ENCODE data around the gene GAL3ST2.
"Not testable (repeated sequence)": the region's sequence is repeated elsewhere in the genome, so short reads cannot be mapped to it uniquely, and the experiment has no call there.

GAL3ST2 gene

GRCh38 chr2:241788572-241788971 is 11.9 kb downstream of the GAL3ST2 start:
- no peak for TF ChIP-seq POLR2AphosphoS5 (IDR thresholded peaks at IDR 0.05; ENCODE audit: borderline replicate concordance, low read depth, low read length)
- no peak overlapping the region for H3K27ac ChIP-seq
- no peaks in the 10 kb centered on the region for H3K9me3 ChIP-seq (ENCODE audit: low read depth, low read length)
- no peak overlapping the region for H3K4me3 ChIP-seq
- no peak overlapping the region for H3K9ac ChIP-seq (ENCODE audit: insufficient read length)
- DNase-seq (ENCODE audit: low read depth, low spot score) = no peak
- H3K36me3 ChIP-seq (ENCODE audit: insufficient read depth, low read length) = no peaks in the 10 kb centered on the region

- H3K9me3 ChIP-seq (ENCODE audit: low read depth, low read length); H3K36me3 ChIP-seq (ENCODE audit: insufficient read depth, low read length); H3K27ac ChIP-seq; DNase-seq (ENCODE audit: low read depth, low spot score); H3K9ac ChIP-seq (ENCODE audit: insufficient read length); H3K4me3 ChIP-seq: not testable (repeated sequence)
Measured at GRCh38 chr2:241791385-241791784, 14.8 kb downstream of the GAL3ST2 start.

- no peak overlapping the region for H3K9ac ChIP-seq (ENCODE audit: insufficient read length)
- DNase-seq (ENCODE audit: low read depth, low spot score) = no peak
- H3K9me3 ChIP-seq (ENCODE audit: low read depth, low read length) = no peaks in the 10 kb centered on the region
- TF ChIP-seq POLR2AphosphoS5 (IDR thresholded peaks at IDR 0.05; ENCODE audit: borderline replicate concordance, low read depth, low read length) = no peak
- TF ChIP-seq EZH2 (IDR thresholded peaks at IDR 0.05) = no peak
- no peak for TF ChIP-seq FOXP2 (optimal IDR thresholded peaks at IDR 0.05; ENCODE audit: control extremely low read depth, extremely low read length, insufficient read depth)
- no peak overlapping the region for H3K27ac ChIP-seq
- H3K36me3 ChIP-seq (ENCODE audit: insufficient read depth, low read length) = no peaks in the 10 kb centered on the region
- H3K4me3 ChIP-seq = no peak overlapping the region
Measured at GRCh38 chr2:241793385-241793784, 16.8 kb downstream of the GAL3ST2 start.

GRCh38 chr2:241794250-241794823 is 17.7 kb downstream of the GAL3ST2 start:
- no peak overlapping the region for H3K9ac ChIP-seq (ENCODE audit: insufficient read length)
- no peak overlapping the region for H3K27ac ChIP-seq
- H3K36me3 ChIP-seq (ENCODE audit: insufficient read depth, low read length) = no peaks in the 10 kb centered on the region
- no peak overlapping the region for H3K4me3 ChIP-seq
- TF ChIP-seq POLR2AphosphoS5 (IDR thresholded peaks at IDR 0.05; ENCODE audit: borderline replicate concordance, low read depth, low read length) (no peak), FOXP2 (optimal IDR thresholded peaks at IDR 0.05; ENCODE audit: control extremely low read depth, extremely low read length, insufficient read depth) (no peak), EZH2 (IDR thresholded peaks at IDR 0.05) (no peak)
- no peak for DNase-seq (ENCODE audit: low read depth, low spot score)
- no peaks in the 10 kb centered on the region for H3K9me3 ChIP-seq (ENCODE audit: low read depth, low read length)

- TF ChIP-seq EZH2 (IDR thresholded peaks at IDR 0.05) (no peak), POLR2AphosphoS5 (IDR thresholded peaks at IDR 0.05; ENCODE audit: borderline replicate concordance, low read depth, low read length) (no peak), FOXP2 (optimal IDR thresholded peaks at IDR 0.05; ENCODE audit: control extremely low read depth, extremely low read length, insufficient read depth) (no peak)
- Histone ChIP-seq H3K4me3 (no peak overlapping the region), H3K36me3 (ENCODE audit: insufficient read depth, low read length) (no peaks in the 10 kb centered on the region), H3K9ac (ENCODE audit: insufficient read length) (no peak overlapping the region), H3K9me3 (ENCODE audit: low read depth, low read length) (no peaks in the 10 kb centered on the region), H3K27ac (no peak overlapping the region)
- DNase-seq (ENCODE audit: low read depth, low spot score) = no peak
Measured at GRCh38 chr2:241795021-241795999, 18.7 kb downstream of the GAL3ST2 start.

- Histone ChIP-seq H3K4me3 (no peak overlapping the region), H3K27ac (no peak overlapping the region), H3K9me3 (ENCODE audit: low read depth, low read length) (no peaks in the 10 kb centered on the region), H3K36me3 (ENCODE audit: insufficient read depth, low read length) (no peaks in the 10 kb centered on the region), H3K9ac (ENCODE audit: insufficient read length) (no peak overlapping the region)
- DNase-seq (ENCODE audit: low read depth, low spot score) = no peak
- TF ChIP-seq FOXP2 (optimal IDR thresholded peaks at IDR 0.05; ENCODE audit: control extremely low read depth, extremely low read length, insufficient read depth) (no peak), POLR2AphosphoS5 (IDR thresholded peaks at IDR 0.05; ENCODE audit: borderline replicate concordance, low read depth, low read length) (no peak), EZH2 (IDR thresholded peaks at IDR 0.05) (no peak)
Measured at GRCh38 chr2:241796209-241796608, 19.6 kb downstream of the GAL3ST2 start.

- Histone ChIP-seq H3K27ac (no peak overlapping the region), H3K4me3 (no peak overlapping the region), H3K36me3 (ENCODE audit: insufficient read depth, low read length) (no peaks in the 10 kb centered on the region), H3K9me3 (ENCODE audit: low read depth, low read length) (no peaks in the 10 kb centered on the region), H3K9ac (ENCODE audit: insufficient read length) (no peak overlapping the region)
- TF ChIP-seq FOXP2 (optimal IDR thresholded peaks at IDR 0.05; ENCODE audit: control extremely low read depth, extremely low read length, insufficient read depth) (no peak), POLR2AphosphoS5 (IDR thresholded peaks at IDR 0.05; ENCODE audit: borderline replicate concordance, low read depth, low read length) (no peak), EZH2 (IDR thresholded peaks at IDR 0.05) (no peak)
- no peak for DNase-seq (ENCODE audit: low read depth, low spot score)
Measured at GRCh38 chr2:241796610-241797138, 20.1 kb downstream of the GAL3ST2 start.

GRCh38 chr2:241797441-241798080 is 20.9 kb downstream of the GAL3ST2 start:
- no peak for DNase-seq (ENCODE audit: low read depth, low spot score)
- no peak overlapping the region for H3K4me3 ChIP-seq
- H3K36me3 ChIP-seq (ENCODE audit: insufficient read depth, low read length) = no peaks in the 10 kb centered on the region
- H3K9me3 ChIP-seq (ENCODE audit: low read depth, low read length) = no peaks in the 10 kb centered on the region
- no peak overlapping the region for H3K27ac ChIP-seq
- TF ChIP-seq FOXP2 (optimal IDR thresholded peaks at IDR 0.05; ENCODE audit: control extremely low read depth, extremely low read length, insufficient read depth) (no peak), EZH2 (IDR thresholded peaks at IDR 0.05) (no peak), POLR2AphosphoS5 (IDR thresholded peaks at IDR 0.05; ENCODE audit: borderline replicate concordance, low read depth, low read length) (no peak)
- H3K9ac ChIP-seq (ENCODE audit: insufficient read length) = no peak overlapping the region

Data from SK-N-MC (cell line).